Ishikawa (cell line): ENCODE data around the gene SNED1.

Source experiments
- CEBPB ChIP-seq: IDR thresholded peaks from 2 replicates; pipeline ENCODE4 v1.6.1; 2012
- EP300 ChIP-seq: IDR thresholded peaks from 2 replicates; pipeline ENCODE4 v1.6.1; 2012; ENCODE audit warnings: borderline replicate concordance
- TAF1 ChIP-seq: IDR thresholded peaks from 2 replicates; pipeline ENCODE4 v1.6.1; 2012; ENCODE audit warnings: low read depth, mild to moderate bottlenecking

DNA sequence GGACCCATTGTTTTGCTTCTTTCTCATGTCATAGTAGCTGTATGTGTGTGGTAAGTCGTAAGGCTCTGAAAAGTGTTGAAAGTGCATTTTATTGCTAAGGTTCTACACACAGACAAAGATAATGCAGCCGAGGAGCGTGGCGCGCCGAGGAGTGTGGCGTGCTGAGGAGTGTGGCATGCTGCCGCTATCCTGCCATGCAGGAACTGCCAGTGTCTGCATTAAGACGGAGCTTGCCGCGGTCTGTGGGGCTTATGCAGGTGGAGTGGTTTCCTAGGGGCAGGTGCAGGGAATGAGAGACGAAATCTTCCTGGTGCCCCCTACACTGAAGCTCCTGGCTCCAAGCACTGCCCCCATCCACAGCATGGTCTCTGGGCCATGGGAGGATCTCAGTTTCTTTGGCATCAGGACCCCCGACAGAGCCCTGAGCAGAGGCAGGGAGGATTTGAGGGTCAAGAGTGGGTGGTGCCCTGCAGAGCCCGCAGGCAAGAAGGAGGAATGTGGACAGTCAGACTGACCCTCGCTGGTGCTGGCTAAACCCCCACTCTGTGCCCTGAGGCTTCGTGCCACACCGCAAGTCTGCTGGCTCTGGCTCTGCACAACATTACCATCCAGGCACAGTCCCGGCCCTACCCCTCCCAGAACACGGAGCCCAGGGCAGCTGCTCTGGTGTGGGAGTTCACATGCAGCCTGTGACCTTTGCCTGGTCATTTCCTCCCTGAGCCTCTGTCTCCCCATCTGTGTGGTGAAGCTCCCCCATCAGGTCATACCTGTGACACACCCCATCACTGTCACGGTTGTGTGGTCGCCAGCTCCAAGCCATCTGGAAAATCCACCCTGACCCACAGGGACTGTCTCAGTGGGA lies 3.2 kb downstream of the SNED1 start:
- TF ChIP-seq TAF1 (no peak), EP300 (no peak), CEBPB (no peak)
